AG09309 (cell line): ENCODE results near the gene OR10A2.
A peak's percentile ranks its signal among the peaks of the same experiment; 100 is the strongest.
"Not testable (repeated sequence)": the region's sequence is repeated elsewhere in the genome, so short reads cannot be mapped to it uniquely, and the experiment has no call there.

ENCODE experiments used
- DNase-seq: peaks from one replicate; pipeline ENCODE4 v3.0.0-alpha.2; 2010; ENCODE audit warnings: low read depth
- H3K4me3 ChIP-seq: 2 replicates; pipeline ENCODE4 v1.5.1; 2011; ENCODE audit warnings: mild to moderate bottlenecking, low read depth, low read length, moderate library complexity; ENCODE audit not compliant: control insufficient read depth
- CTCF ChIP-seq: IDR thresholded peaks from 2 replicates; pipeline ENCODE4 v1.5.1; 2011; ENCODE audit warnings: mild to moderate bottlenecking, low read depth, low read length, inconsistent platforms; ENCODE audit not compliant: insufficient read depth, control insufficient read depth; ENCODE audit errors: missing control alignments

OR10A2 gene

GRCh38 chr11:6850526-6850925 is 12.3 kb upstream of the OR10A2 start:
- no peak for TF ChIP-seq CTCF
- H3K4me3 ChIP-seq = no peak overlapping the region
- DNase-seq = no peak

GRCh38 chr11:6854801-6855200 is 8.1 kb upstream of the OR10A2 start:
- not testable (repeated sequence) for DNase-seq, H3K4me3 ChIP-seq

- peak; percentile 25 for DNase-seq
- TF ChIP-seq CTCF = no peak
- H3K4me3 ChIP-seq = no peak overlapping the region
Measured at GRCh38 chr11:6855971-6856541, 6.8 kb upstream of the OR10A2 start.

GRCh38 chr11:6856871-6857270 is 6.0 kb upstream of the OR10A2 start:
- no peak for DNase-seq
- H3K4me3 ChIP-seq = no peak overlapping the region
- TF ChIP-seq CTCF = no peak

- no peak for DNase-seq
- H3K4me3 ChIP-seq = no peak overlapping the region
- no peak for TF ChIP-seq CTCF
Measured at GRCh38 chr11:6864438-6864837, 1.6 kb downstream of the OR10A2 start.

- no peak for TF ChIP-seq CTCF
- no peak for DNase-seq
- no peak overlapping the region for H3K4me3 ChIP-seq
Measured at GRCh38 chr11:6871278-6871677, 8.4 kb downstream of the OR10A2 start.

- no peak for TF ChIP-seq CTCF
- no peak overlapping the region for H3K4me3 ChIP-seq
- no peak for DNase-seq
Measured at GRCh38 chr11:6875761-6876160, 12.9 kb downstream of the OR10A2 start.
